GM23248 (cell line): Measurements from ENCODE around the gene CUX1.

ENCODE experiments used
- EZH2 ChIP-seq: fragments of 200-600 bp; sonication (generic); IDR thresholded peaks from 2 replicates; pipeline ENCODE4 v1.6.1; 2018; ENCODE audit warnings: antibody characterized with exemption, mild to moderate bottlenecking; ENCODE audit not compliant: insufficient read depth, poor library complexity, severe bottlenecking
- EZH2phosphoT487 ChIP-seq: fragments of 200-600 bp; sonication (generic); IDR thresholded peaks from 2 replicates; pipeline ENCODE4 v1.6.1; 2018; ENCODE audit warnings: antibody characterized with exemption, moderate library complexity, mild to moderate bottlenecking, low read depth; ENCODE audit not compliant: insufficient read depth

DNA sequence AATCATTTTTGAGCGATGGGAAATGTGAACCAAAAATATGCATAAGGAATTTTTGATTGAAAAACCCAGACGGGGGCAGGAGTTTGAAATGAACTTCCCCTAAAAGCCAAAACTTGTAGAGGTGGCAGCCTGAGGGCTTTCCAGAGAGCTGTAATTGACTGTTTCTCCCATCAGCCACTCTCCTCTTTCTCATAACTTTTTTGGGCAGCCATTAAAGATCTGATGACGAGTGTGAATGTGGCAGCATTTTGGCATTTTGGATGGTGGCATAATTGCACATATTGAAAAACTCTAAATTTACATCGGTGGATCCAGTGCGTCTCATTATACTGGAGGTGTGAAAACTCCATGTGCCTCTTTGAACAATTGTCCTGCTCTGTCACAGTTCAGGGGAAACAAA, 159.0 kb downstream of the CUX1 start:
- TF ChIP-seq EZH2 (no peak), EZH2phosphoT487 (no peak)
